Neural cell (in vitro differentiated cells): Measurements from ENCODE around the gene NEK6. TPM values are rescaled to one million over a fixed set of nuclear protein-coding genes. Genes with fewer than 3 reads are reported as not detected.

ENCODE experiments used
- H2AFZ ChIP-seq: fragments of 200-600, 300-800 bp; sonication (generic), shearing (Covaris generic); 2 replicates; pipeline ENCODE4 v1.6.0; 2014; ENCODE audit warnings: low read depth, mild to moderate bottlenecking, antibody characterized with exemption, low read length, moderate library complexity
- H3F3A ChIP-seq: fragments of 200-600 bp; shearing (Covaris generic); 2 replicates; pipeline ENCODE4 v1.6.1; 2016; ENCODE audit warnings: mild to moderate bottlenecking, moderate library complexity, mixed read lengths, antibody characterized with exemption, low read length; ENCODE audit not compliant: insufficient read depth, poor library complexity, severe bottlenecking
- H3K27ac ChIP-seq: fragments of 200-600, 300-800 bp; sonication (generic), shearing (Covaris generic); 2 replicates; pipeline ENCODE4 v1.5.1; 2014; ENCODE audit warnings: mild to moderate bottlenecking, low read length, moderate library complexity
- H3K27me3 ChIP-seq: fragments of 300-800, 200-600 bp; sonication (generic), shearing (Covaris generic); 2 replicates; pipeline ENCODE4 v1.6.0; 2014; ENCODE audit warnings: mild to moderate bottlenecking, low read depth, low read length, moderate library complexity; ENCODE audit not compliant: insufficient read depth
- H3K36me3 ChIP-seq: fragments of 300-800, 200-600 bp; sonication (generic), shearing (Covaris generic); 2 replicates; pipeline ENCODE4 v1.5.1; 2014; ENCODE audit warnings: mild to moderate bottlenecking, antibody characterized with exemption, low read length, moderate library complexity; ENCODE audit not compliant: insufficient read depth
- H3K4me2 ChIP-seq: fragments of 300-800, 200-600 bp; sonication (generic), shearing (Covaris generic); 2 replicates; pipeline ENCODE4 v1.6.0; 2014; ENCODE audit warnings: mild to moderate bottlenecking, low read length
- H3K4me3 ChIP-seq: fragments of 300-800, 200-600 bp; sonication (generic), shearing (Covaris generic); 2 replicates; pipeline ENCODE4 v1.5.1; 2014; ENCODE audit warnings: mild to moderate bottlenecking, low read length, moderate library complexity
- H3K79me2 ChIP-seq: fragments of 200-600 bp; shearing (Covaris generic); replicated peaks from 2 replicates; pipeline ENCODE4 v1.6.0; 2014; ENCODE audit warnings: mild to moderate bottlenecking, low read length, moderate library complexity; ENCODE audit not compliant: insufficient read depth
- H3K9ac ChIP-seq: fragments of 300-800, 200-600 bp; sonication (generic), shearing (Covaris generic); 2 replicates; pipeline ENCODE4 v1.6.1; 2016; ENCODE audit warnings: mild to moderate bottlenecking, low read length, mixed read lengths
- H3K9me2 ChIP-seq: fragments of 200-600 bp; shearing (Covaris generic); 2 replicates; pipeline ENCODE4 v1.6.1; 2016; ENCODE audit warnings: mild to moderate bottlenecking, low read length, mixed read lengths; ENCODE audit not compliant: insufficient read depth
- H3K9me3 ChIP-seq: fragments of 200-600, 300-800 bp; sonication (generic), shearing (Covaris generic); 2 replicates; pipeline ENCODE4 v1.6.1; 2016; ENCODE audit warnings: mild to moderate bottlenecking, mixed run types, low read length, moderate library complexity, mixed read lengths
- H4K20me1 ChIP-seq: fragments of 200-600 bp; shearing (Covaris generic); 2 replicates; pipeline ENCODE4 v1.6.1; 2016; ENCODE audit warnings: mild to moderate bottlenecking, mixed run types; ENCODE audit not compliant: insufficient read depth
- EP300 ChIP-seq: fragments of 450-650 bp; conservative IDR thresholded peaks from 2 replicates; pipeline ENCODE4 v1.6.1; 2014; ENCODE audit warnings: antibody characterized with exemption, mild to moderate bottlenecking, moderate library complexity; ENCODE audit not compliant: poor library complexity, severe bottlenecking
- EZH2 ChIP-seq: fragments of 200-600, 300-800 bp; shearing (Covaris generic), sonication (generic); IDR thresholded peaks from 2 replicates; pipeline ENCODE4 v1.6.1; 2014; ENCODE audit warnings: antibody characterized with exemption, low read length, borderline replicate concordance, mild to moderate bottlenecking; ENCODE audit not compliant: insufficient read depth, poor library complexity, severe bottlenecking
- MXI1 ChIP-seq: fragments of 450-650 bp; conservative IDR thresholded peaks from 2 replicates; pipeline ENCODE4 v1.6.1; 2014; ENCODE audit warnings: antibody characterized with exemption, mild to moderate bottlenecking; ENCODE audit not compliant: poor library complexity, severe bottlenecking
- POLR2AphosphoS5 ChIP-seq: IDR thresholded peaks from 2 replicates; pipeline ENCODE4 v1.6.1; 2012
- RAD21 ChIP-seq: fragments of 450-650 bp; conservative IDR thresholded peaks from 2 replicates; pipeline ENCODE4 v1.6.1; 2014; ENCODE audit warnings: antibody characterized with exemption, mild to moderate bottlenecking, moderate library complexity
- SMC3 ChIP-seq: fragments of 450-650 bp; conservative IDR thresholded peaks from 2 replicates; pipeline ENCODE4 v1.6.1; 2014; ENCODE audit warnings: antibody characterized with exemption, mild to moderate bottlenecking, moderate library complexity; ENCODE audit not compliant: poor library complexity
- TAF1 ChIP-seq: IDR thresholded peaks from 2 replicates; pipeline ENCODE4 v1.6.1; 2012; ENCODE audit warnings: low read depth
- polyA plus RNA-seq: library from polyadenylated mRNA; depleted of rRNA; stranded (reverse); fragments of >200 nt; gene quantifications from 2 replicates; pipeline ENCODE4 v1.2.3, GENCODE V29; 2014
- TF ChIP-seq, protein P1 (sequence below): fragments of 450-650 bp; IDR thresholded peaks from 2 replicates; pipeline ENCODE4 v1.5.1; 2014; ENCODE audit warnings: antibody characterized with exemption, mild to moderate bottlenecking, moderate library complexity; ENCODE audit not compliant: poor library complexity, severe bottlenecking
- TF ChIP-seq, protein P2 (sequence below): IDR thresholded peaks from 2 replicates; pipeline ENCODE4 v1.6.1; 2012; ENCODE audit warnings: borderline replicate concordance

NEK6 gene
- polyA plus RNA-seq, 1 donor from 2014 or later: 4.6 TPM

DNA sequence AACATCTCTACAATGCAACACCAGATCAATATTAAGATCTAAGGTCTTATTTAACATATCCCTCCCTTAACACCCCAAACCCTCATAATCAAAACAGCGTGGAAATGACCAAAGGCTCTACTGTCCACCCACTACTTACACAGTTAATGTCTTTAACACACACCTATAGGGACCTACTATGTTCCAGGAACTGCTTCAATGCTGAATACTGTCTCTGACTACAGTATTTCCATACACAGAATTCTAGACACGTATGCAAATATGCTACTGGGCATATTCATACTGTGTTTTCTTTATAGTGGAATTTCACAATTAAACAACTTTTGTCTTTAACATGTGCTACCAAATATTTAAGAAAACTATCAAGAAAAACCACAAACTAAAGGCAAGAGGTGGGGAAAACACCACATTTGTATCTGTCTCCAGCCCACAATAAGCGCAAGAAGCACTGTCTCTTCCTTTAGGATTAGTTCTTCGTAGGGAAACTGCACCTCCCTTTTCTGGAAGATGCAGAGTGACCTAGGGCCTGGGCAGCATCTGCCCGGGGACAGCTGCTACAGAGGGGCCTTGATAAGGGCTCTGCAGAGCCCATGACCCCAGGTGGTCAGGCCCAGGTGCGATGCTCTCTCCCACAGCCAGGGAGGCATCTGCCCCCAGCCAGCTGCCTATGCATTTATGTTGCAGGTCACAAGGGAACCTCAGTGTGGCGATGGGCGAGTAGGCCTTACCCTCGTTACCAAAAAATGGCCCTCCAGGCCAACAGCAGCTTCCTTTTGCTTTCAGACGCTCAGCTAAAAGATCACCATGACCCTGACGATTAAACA, 102.3 kb downstream of the NEK6 start:
- peaks cover 9% of the 10 kb centered on the region for H3K79me2 ChIP-seq
- H3K4me3 ChIP-seq: no peak overlapping the region
- no peaks in the 10 kb centered on the region for H3K9me3 ChIP-seq
- no peak overlapping the region for H3K27ac ChIP-seq
- H3K36me3 ChIP-seq: peaks cover 5% of the 10 kb centered on the region
- H4K20me1 ChIP-seq: no peaks in the 10 kb centered on the region
- H3K9ac ChIP-seq: no peak overlapping the region
- no peaks in the 10 kb centered on the region for H3F3A ChIP-seq
- no peaks in the 10 kb centered on the region for H3K27me3 ChIP-seq
- H3K9me2 ChIP-seq: no peaks in the 10 kb centered on the region
- no peak overlapping the region for H3K4me2 ChIP-seq
- TF ChIP-seq POLR2AphosphoS5: no peak
- TF ChIP-seq EP300: no peak
- TF ChIP-seq SMC3: no peak
- TF ChIP-seq, protein P1, sequence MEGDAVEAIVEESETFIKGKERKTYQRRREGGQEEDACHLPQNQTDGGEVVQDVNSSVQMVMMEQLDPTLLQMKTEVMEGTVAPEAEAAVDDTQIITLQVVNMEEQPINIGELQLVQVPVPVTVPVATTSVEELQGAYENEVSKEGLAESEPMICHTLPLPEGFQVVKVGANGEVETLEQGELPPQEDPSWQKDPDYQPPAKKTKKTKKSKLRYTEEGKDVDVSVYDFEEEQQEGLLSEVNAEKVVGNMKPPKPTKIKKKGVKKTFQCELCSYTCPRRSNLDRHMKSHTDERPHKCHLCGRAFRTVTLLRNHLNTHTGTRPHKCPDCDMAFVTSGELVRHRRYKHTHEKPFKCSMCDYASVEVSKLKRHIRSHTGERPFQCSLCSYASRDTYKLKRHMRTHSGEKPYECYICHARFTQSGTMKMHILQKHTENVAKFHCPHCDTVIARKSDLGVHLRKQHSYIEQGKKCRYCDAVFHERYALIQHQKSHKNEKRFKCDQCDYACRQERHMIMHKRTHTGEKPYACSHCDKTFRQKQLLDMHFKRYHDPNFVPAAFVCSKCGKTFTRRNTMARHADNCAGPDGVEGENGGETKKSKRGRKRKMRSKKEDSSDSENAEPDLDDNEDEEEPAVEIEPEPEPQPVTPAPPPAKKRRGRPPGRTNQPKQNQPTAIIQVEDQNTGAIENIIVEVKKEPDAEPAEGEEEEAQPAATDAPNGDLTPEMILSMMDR: no peak
- TF ChIP-seq MXI1: no peak
- TF ChIP-seq, protein P2, sequence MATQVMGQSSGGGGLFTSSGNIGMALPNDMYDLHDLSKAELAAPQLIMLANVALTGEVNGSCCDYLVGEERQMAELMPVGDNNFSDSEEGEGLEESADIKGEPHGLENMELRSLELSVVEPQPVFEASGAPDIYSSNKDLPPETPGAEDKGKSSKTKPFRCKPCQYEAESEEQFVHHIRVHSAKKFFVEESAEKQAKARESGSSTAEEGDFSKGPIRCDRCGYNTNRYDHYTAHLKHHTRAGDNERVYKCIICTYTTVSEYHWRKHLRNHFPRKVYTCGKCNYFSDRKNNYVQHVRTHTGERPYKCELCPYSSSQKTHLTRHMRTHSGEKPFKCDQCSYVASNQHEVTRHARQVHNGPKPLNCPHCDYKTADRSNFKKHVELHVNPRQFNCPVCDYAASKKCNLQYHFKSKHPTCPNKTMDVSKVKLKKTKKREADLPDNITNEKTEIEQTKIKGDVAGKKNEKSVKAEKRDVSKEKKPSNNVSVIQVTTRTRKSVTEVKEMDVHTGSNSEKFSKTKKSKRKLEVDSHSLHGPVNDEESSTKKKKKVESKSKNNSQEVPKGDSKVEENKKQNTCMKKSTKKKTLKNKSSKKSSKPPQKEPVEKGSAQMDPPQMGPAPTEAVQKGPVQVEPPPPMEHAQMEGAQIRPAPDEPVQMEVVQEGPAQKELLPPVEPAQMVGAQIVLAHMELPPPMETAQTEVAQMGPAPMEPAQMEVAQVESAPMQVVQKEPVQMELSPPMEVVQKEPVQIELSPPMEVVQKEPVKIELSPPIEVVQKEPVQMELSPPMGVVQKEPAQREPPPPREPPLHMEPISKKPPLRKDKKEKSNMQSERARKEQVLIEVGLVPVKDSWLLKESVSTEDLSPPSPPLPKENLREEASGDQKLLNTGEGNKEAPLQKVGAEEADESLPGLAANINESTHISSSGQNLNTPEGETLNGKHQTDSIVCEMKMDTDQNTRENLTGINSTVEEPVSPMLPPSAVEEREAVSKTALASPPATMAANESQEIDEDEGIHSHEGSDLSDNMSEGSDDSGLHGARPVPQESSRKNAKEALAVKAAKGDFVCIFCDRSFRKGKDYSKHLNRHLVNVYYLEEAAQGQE: no peak
- TF ChIP-seq TAF1: no peak
- no peak for TF ChIP-seq EZH2
- H2AFZ ChIP-seq: no peak overlapping the region

DNA sequence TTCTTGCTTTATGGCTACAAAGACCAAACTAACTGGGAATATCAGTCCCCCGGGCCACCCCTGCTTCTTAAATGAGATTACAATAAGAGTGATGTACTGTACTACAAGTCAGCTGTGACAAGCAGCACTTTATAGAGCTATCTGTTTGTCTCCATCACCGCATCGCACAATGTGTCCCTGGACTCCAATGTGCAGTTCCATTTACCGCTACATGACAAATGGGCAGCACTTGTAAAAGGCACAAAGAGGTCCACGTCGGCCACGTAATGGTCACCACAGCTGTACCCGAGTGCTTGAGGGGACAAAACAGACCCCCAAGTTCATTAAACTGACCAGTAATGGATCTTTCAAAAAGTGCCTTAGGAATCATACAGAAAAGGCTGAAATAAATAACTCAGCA, 103.4 kb downstream of the NEK6 start:
- no peaks in the 10 kb centered on the region for H3F3A ChIP-seq
- no peaks in the 10 kb centered on the region for H3K9me2 ChIP-seq
- H3K79me2 ChIP-seq: peaks cover 9% of the 10 kb centered on the region
- H3K27me3 ChIP-seq: no peaks in the 10 kb centered on the region
- no peak overlapping the region for H3K9ac ChIP-seq
- no peak overlapping the region for H2AFZ ChIP-seq
- no peak for TF ChIP-seq SMC3
- TF ChIP-seq EZH2: no peak
- TF ChIP-seq, protein P1: no peak
- TF ChIP-seq TAF1: no peak
- no peak for TF ChIP-seq RAD21
- TF ChIP-seq EP300: no peak
- H3K27ac ChIP-seq: no peak overlapping the region
- no peaks in the 10 kb centered on the region for H3K9me3 ChIP-seq
- H4K20me1 ChIP-seq: no peaks in the 10 kb centered on the region
- H3K36me3 ChIP-seq: peaks cover 3% of the 10 kb centered on the region
- no peak overlapping the region for H3K4me3 ChIP-seq
- no peak overlapping the region for H3K4me2 ChIP-seq
